HG03342 (cell line): ENCODE data around the gene LRBA.
A peak's percentile ranks its signal among the peaks of the same experiment; 100 is the strongest.
"Not testable (repeated sequence)": the region's sequence is repeated elsewhere in the genome, so short reads cannot be mapped to it uniquely, and the experiment has no call there.

Experiments
- ATAC-seq: cut with Tn5 transposase; IDR thresholded peaks from one replicate; pipeline ENCODE4 v1.9.1; 2021; ENCODE audit warnings: mild to moderate bottlenecking, moderate library complexity; ENCODE audit not compliant: unreplicated experiment

LRBA gene

GRCh38 chr4:150389896-150390530 lies 625.1 kb downstream of the LRBA start:
- no peak for ATAC-seq

GRCh38 chr4:150387981-150388380 lies 627.1 kb downstream of the LRBA start:
- no peak for ATAC-seq

DNA sequence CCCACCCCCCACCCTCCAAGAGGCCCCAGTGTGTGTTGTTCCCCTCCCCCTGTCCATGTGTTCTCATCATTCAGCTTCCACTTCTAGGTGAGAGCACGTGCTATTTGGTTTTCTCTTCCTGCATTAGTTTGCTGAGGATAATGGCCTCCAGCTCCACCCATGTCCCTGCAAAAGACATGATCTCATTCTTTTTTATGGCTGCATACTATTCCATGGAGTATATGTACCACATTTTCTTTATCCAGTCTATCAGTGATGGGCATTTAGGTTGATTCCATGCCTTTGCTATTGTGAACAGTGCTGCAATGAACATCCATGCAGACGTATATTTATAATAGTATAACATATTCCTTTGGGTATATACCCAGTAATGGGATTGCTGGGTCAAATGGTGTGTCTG lies 628.7 kb downstream of the LRBA start:
- not testable (repeated sequence) for ATAC-seq

GRCh38 chr4:150385606-150386005 lies 629.5 kb downstream of the LRBA start:
- no peak for ATAC-seq

DNA sequence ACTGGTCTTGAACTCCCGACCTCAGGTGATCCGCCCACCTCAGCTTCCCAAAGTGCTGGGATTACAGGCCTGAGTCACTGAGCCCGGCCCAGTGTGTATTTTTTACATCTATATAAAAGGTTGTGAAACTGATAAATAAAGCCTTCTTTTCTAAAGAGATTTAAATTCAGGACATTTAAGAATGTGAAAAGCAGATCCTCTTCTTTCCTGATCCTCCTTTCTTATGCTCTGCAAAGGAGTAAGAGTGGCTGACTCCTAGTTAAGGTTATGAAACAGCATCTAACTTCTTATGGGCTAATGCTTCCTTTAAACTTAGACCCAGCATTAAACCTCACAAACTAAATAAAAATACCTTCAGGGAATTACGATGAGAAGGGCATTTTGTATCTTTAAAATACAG lies 630.8 kb downstream of the LRBA start:
- no peak for ATAC-seq

GRCh38 chr4:150382028-150382427 lies 633.1 kb downstream of the LRBA start:
- no peak for ATAC-seq

DNA sequence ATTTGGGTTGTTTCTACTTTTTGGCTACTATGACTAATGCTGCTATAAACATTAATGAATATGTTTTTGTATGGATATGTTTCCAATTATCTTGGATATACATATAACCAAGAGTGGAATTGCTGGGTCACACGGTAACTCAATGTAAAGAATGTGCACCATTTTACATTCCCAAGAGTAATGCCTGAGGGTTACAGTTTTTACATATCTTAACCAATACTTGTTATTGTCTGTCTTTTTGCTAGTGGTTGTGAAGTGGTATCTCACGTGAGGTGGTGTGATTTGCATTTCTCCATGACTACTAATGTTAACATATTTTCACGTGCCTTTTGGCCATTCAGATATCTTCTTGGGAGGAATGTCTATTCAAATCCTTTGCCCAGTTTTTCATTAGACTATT lies 633.5 kb downstream of the LRBA start:
- ATAC-seq: no peak

GRCh38 chr4:150381036-150381435 lies 634.0 kb downstream of the LRBA start:
- no peak for ATAC-seq

- ATAC-seq: no peak
Measured at GRCh38 chr4:150379454-150379853, 635.6 kb downstream of the LRBA start.

DNA sequence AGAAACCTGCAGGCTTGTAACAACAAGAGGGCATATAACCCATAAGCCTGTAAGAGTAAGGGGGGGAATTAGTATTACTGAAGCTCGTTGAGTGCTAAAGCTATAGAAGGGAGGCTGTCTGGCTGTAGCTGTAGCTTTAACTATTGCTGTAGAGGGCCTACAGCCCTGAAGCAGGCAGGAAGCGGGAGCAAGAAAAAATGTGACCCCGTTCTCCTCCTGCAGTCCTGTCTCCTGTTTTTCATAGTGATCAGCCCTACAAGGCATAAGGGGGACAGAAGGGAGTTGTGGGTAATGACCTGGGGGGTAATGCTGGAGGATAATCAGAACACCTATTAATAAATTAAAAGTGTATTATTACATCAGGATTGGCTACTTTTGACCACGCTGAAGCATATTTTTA lies 640.1 kb downstream of the LRBA start:
- ATAC-seq: no peak

DNA sequence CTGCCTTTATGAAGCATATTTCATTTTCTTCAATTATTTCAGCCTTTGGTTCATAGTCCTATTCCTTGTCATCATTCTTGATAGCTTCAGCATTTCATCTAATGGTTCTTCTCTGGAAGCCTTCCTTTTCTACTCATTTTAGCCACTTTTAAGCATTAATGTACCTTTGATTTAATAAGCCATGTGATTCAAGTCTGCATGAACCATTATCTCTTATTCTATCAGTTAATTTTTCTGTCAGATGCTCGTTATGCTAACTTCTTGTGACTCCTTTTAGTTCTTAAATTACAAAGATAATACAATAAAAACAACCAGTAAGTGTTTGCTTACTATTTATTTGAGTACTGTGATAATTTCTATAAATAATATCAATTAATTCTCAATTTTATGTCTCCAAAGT lies 643.2 kb downstream of the LRBA start:
- ATAC-seq: no peak

DNA sequence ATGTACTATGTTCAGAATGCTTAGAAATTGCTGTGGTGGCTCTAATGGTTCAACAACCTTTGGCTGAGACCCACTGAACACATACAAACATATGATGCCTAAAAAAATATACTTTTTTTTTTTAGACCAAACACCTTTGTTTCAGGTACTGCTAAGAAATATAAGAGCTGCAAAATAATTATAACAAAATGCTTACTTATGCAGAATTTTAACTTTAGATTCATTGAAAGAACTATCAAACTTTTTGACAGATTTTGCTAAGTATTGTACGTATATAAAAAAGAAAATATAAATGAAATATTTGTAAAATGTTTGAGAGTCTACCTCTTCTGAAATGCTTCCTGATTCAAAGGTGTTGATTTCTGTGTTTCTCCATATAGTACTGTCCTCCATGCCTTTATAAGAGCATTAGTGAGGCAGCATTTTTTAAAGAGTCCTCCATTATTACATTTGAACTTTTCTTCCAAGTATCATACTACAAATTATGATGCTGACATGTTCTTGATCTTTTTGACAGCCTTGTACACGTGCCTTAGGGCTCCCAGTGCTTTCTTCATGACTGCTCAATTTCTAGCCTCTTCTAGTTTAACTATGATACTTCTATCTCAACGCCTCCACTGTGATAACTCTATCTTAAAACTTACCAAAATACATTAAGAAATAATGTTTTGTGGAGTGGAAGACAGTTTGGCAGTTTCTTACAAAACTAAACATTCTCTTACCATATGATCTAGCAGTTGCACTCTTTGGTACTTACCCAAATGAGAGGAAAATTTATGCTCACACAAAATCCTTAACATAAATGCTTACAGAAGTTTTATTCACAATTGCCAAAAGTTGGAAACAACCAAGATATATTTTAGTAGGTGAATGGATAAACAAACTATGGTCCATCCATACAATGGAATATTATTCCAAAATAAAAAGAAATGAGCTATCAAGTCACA lies 645.4 kb downstream of the LRBA start:
- no peak for ATAC-seq

DNA sequence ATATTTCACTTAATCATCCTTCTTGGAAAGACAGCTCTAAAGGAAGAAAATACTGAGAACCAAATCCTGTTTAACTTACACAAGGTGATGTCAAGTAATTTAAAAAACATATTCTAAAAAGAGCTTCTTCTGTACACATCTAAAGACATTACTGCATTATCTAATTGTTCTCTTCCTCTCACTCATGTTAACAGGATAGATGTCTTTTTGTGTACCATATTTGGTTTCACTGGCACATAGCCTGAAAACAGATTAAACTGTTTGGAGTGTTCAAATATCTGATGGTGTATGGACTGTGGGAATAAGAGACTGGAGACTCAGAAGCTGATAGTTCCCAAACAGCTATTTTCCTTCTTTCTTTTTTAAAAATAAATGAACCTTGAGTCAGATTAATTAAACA lies 646.4 kb downstream of the LRBA start:
- no peak for ATAC-seq

- no peak for ATAC-seq
Measured at GRCh38 chr4:150367326-150367725, 647.8 kb downstream of the LRBA start.

- peak; percentile 74 for ATAC-seq
Measured at GRCh38 chr4:150366487-150366999, 648.5 kb downstream of the LRBA start.

DNA sequence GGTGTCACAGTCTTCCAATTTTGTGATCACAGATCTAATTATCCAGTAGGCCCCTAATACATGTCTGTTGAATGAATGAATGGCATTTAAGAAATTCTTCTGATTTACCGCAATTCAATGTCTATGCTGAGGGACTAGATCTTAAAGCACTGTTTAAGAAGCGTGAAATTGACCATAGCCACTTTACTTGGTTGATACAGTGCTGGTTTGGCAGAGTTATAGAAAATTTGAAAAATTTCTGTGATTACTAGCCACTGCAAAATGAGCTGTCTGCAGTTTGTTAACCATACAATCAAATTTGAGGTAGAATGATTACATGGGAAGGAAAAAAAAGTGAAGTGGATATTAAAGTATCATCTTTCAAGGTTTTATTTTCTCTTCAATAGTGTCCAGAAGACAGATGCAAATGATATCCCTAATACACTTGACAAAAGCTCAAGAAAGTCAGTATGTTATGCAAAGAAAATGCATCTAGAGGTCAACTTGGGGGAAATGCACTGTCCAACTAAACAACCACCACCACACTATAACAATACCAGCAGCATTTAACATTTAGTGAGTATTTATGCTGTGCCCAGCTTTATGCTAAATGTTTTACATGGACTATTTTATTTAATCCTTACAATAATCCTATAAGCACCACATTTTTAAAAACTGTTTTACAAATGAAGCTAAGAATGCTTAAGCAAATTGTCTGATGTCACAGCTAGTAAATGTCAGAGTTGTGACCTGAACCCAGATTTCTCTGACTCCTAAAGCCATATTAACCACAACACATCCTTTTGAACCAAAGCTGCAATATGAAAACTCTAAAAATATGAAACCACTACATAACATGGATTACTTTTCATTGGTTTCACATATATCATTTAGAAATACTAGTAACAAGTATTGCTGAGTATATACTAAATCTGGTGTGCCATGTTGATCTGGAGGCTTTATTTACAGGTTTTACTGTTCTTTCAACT lies 651.1 kb downstream of the LRBA start:
- no peak for ATAC-seq

GRCh38 chr4:150358691-150359090 lies 656.4 kb downstream of the LRBA start:
- no peak for ATAC-seq

DNA sequence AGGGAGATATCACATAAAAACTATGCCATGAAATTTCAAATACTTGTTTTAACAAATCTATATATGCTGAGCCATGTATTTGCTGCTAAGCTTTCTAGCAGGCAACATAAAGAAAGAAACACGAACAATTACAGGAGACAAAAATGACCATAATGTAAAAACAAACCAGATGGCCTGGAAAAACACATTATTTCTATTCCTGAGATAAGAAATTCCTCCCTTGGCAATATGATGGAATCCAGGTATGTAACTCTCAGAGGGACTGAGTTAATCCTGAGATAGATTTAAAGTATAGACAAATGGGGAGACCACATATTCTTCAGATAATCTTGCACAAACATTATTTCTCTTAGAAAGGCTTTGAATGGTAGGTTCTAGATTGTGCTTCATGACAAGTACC lies 657.3 kb downstream of the LRBA start:
- no peak for ATAC-seq

DNA sequence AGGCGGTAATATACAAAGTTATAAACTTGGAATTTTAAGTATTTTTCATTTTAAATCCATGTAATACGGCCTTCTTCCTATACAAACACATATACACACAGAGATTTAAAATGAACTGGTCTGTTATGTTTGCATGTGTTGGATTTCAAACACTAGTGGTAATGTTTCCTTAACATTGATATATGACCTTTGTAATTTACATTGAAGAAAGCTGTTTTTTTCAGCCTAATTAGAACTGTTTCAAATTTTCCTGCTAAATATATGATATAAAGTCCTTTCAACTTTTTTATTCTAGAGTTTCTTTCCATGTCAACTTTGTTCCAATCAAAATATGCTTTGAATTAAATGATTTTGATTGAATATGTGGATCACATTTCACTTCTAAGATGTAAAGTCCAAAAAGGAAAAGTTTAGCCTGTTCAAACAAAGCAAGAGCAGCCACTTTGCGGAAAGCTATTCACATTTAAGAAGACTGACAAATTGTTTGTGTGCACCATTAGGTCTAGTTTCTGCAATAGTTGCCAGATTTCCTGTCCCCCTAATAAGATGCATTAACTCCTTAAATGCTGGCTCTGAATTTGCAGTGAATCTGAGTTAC lies 659.1 kb downstream of the LRBA start:
- ATAC-seq: no peak

DNA sequence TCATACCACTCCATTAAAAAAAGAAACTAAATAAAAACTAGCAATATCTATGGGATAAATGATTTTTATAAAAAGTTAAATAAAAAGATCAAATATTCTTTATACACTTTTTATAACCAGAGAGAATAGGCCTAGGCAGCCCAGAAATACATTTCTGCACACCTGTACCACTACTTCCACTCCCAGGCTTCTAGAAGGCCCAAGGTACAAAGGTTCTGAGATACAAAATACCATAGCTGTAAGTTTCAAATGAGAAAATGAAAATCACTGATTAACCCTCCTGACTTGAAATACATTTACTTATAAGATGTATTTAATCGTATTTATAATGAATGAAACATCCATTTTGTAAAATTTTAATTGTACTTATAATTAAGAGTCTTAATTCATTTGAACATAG lies 659.7 kb downstream of the LRBA start:
- ATAC-seq: no peak
